A673 (cell line): ENCODE measurements around the gene CYFIP2.

Experiments
- EZH2 ChIP-seq: fragments of 200-600 bp; sonication (generic); IDR thresholded peaks from 2 replicates; pipeline ENCODE4 v1.6.1; 2017; ENCODE audit warnings: borderline replicate concordance, low read depth, mild to moderate bottlenecking, mixed read lengths, antibody characterized with exemption, low read length; ENCODE audit not compliant: poor library complexity, severe bottlenecking
- TF ChIP-seq, protein P1 (sequence below): fragments of 300-800, 200-600 bp; sonication (generic); conservative IDR thresholded peaks from 2 replicates; pipeline ENCODE4 v1.5.1; 2017; ENCODE audit warnings: low read depth, mild to moderate bottlenecking, antibody characterized with exemption, low read length, moderate library complexity, mixed read lengths

DNA sequence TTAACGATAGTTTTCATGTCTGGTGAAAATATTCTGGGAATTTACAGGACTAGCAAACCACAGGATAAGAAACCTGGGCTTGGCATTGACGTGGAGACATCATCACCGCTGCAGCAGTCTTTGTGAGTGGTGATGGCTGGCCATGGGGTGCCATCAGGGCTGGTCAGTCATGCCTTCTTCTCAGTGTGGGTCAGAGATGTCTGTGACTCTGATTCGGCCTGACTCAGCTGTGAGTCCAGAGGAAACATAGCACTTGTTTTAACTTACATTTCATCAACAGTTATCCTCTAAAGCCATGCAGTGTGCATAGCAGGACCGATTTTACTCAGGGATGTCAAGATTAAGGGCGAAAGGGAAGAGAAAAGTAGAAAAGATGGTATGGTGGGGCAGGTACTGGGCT, 33.2 kb upstream of the CYFIP2 start:
- TF ChIP-seq, protein P1, sequence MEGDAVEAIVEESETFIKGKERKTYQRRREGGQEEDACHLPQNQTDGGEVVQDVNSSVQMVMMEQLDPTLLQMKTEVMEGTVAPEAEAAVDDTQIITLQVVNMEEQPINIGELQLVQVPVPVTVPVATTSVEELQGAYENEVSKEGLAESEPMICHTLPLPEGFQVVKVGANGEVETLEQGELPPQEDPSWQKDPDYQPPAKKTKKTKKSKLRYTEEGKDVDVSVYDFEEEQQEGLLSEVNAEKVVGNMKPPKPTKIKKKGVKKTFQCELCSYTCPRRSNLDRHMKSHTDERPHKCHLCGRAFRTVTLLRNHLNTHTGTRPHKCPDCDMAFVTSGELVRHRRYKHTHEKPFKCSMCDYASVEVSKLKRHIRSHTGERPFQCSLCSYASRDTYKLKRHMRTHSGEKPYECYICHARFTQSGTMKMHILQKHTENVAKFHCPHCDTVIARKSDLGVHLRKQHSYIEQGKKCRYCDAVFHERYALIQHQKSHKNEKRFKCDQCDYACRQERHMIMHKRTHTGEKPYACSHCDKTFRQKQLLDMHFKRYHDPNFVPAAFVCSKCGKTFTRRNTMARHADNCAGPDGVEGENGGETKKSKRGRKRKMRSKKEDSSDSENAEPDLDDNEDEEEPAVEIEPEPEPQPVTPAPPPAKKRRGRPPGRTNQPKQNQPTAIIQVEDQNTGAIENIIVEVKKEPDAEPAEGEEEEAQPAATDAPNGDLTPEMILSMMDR, result no peak
- TF ChIP-seq EZH2, result no peak
